CD14-positive monocyte (primary cell): Measurements from ENCODE around the gene LDLRAD4. TPM values are rescaled to one million over a fixed set of nuclear protein-coding genes. Genes with fewer than 3 reads are reported as not detected.

Source experiments
- DNase-seq, 3 donors: peaks; one replicate each; pipeline ENCODE4 v3.0.0-alpha.2; 2011 to 2022
- H2AFZ ChIP-seq: 2 replicates; pipeline ENCODE4 v1.6.0; 2012; ENCODE audit warnings: mild to moderate bottlenecking, low read depth, low read length, inconsistent platforms; ENCODE audit not compliant: insufficient read depth, poor library complexity, severe bottlenecking
- H3K27ac ChIP-seq, 2 donors: 1 replicate in 1 of 2; 2 replicates in 1 of 2; pipeline ENCODE4 v1.5.1; 2012 to 2013; ENCODE audit warnings: low read length in 2 of 2, control low read depth in 1 of 2, inconsistent platforms in 1 of 2, low read depth in 1 of 2, mild to moderate bottlenecking in 1 of 2
- H3K27me3 ChIP-seq, 2 donors: one replicate each; pipeline versions ENCODE4 v1.6.0 to v1.6.1; 2011 to 2013; ENCODE audit warnings: low read length in 2 of 2; ENCODE audit not compliant: control insufficient read depth in 2 of 2, insufficient read depth in 2 of 2
- H3K36me3 ChIP-seq, 2 donors: replicated peaks in 1 of 2; 1 replicate in 1 of 2; 2 replicates in 1 of 2; pipeline versions ENCODE4 v1.5.1 to v1.6.1; 2012 to 2013; ENCODE audit warnings: low read length in 2 of 2, control low read depth in 1 of 2, inconsistent platforms in 1 of 2, mild to moderate bottlenecking in 1 of 2; ENCODE audit not compliant: insufficient read depth in 2 of 2, control insufficient read depth in 1 of 2
- H3K4me1 ChIP-seq, 2 donors: 1 replicate in 1 of 2; 2 replicates in 1 of 2; pipeline versions ENCODE4 v1.5.1 to v1.6.1; 2012 to 2013; ENCODE audit warnings: low read length in 2 of 2, control low read depth in 1 of 2, inconsistent platforms in 1 of 2, mild to moderate bottlenecking in 1 of 2, moderate library complexity in 1 of 2; ENCODE audit not compliant: insufficient read depth in 2 of 2, control insufficient read depth in 1 of 2
- H3K4me2 ChIP-seq: replicated peaks from 2 replicates; pipeline ENCODE3; 2012; ENCODE audit warnings: low read length, moderate library complexity, mild to moderate bottlenecking; ENCODE audit not compliant: poor library complexity, severe bottlenecking; ENCODE audit errors: extremely low read depth
- H3K4me3 ChIP-seq, 3 experiments: fragments of 200-600 bp in 1 of 3; sonication (generic) in 1 of 3; replicated peaks in 1 of 3; 1 replicate in 2 of 3; 2 replicates in 1 of 3; pipeline ENCODE4 v1.5.1; 2011 to 2013; ENCODE audit warnings: low read length in 3 of 3, mild to moderate bottlenecking in 3 of 3, control low read depth in 2 of 3, low read depth in 2 of 3, inconsistent platforms in 1 of 3, moderate library complexity in 1 of 3
- H3K79me2 ChIP-seq: 2 replicates; pipeline ENCODE4 v1.6.0; 2012; ENCODE audit warnings: mild to moderate bottlenecking, control low read depth, inconsistent platforms, low read length, moderate library complexity; ENCODE audit not compliant: insufficient read depth
- H3K9ac ChIP-seq: 2 replicates; pipeline ENCODE4 v1.6.0; 2017; ENCODE audit warnings: low read length, mild to moderate bottlenecking; ENCODE audit not compliant: insufficient read depth, poor library complexity, severe bottlenecking
- H3K9me3 ChIP-seq, 2 donors: replicated peaks in 1 of 2; 1 replicate in 1 of 2; 2 replicates in 1 of 2; pipeline versions ENCODE4 v1.5.1 to v1.6.1; 2012 to 2013; ENCODE audit warnings: low read length in 2 of 2, control low read depth in 1 of 2; ENCODE audit not compliant: control insufficient read depth in 1 of 2, insufficient read depth in 1 of 2
- H4K20me1 ChIP-seq: 2 replicates; pipeline ENCODE4 v1.6.0; 2012; ENCODE audit warnings: mild to moderate bottlenecking, low read length, control low read depth, moderate library complexity; ENCODE audit not compliant: insufficient read depth
- H3K27ac Mint-ChIP-seq, 7 donors: one replicate each; pipeline ENCODE4 v1.8.0; 2020; ENCODE audit warnings: mild to moderate bottlenecking in 7 of 7, mixed read lengths in 7 of 7, moderate library complexity in 6 of 7, inconsistent platforms in 2 of 7
- H3K27me3 Mint-ChIP-seq, 3 donors: one replicate each; pipeline ENCODE4 v1.8.0; 2021 to 2022; ENCODE audit warnings: low read depth in 3 of 3, mild to moderate bottlenecking in 3 of 3, mixed read lengths in 3 of 3, moderate library complexity in 3 of 3, inconsistent platforms in 1 of 3
- H3K36me3 Mint-ChIP-seq, 2 donors: one replicate each; pipeline ENCODE4 v1.8.0; 2020; ENCODE audit warnings: mixed read lengths in 2 of 2, inconsistent platforms in 1 of 2, mild to moderate bottlenecking in 1 of 2
- H3K4me1 Mint-ChIP-seq: one replicate; pipeline ENCODE4 v1.8.0; 2020; ENCODE audit warnings: mild to moderate bottlenecking, mixed read lengths
- H3K4me3 Mint-ChIP-seq, 2 donors: one replicate each; pipeline ENCODE4 v1.8.0; 2020; ENCODE audit warnings: mild to moderate bottlenecking in 2 of 2, mixed read lengths in 2 of 2, moderate library complexity in 1 of 2
- H3K9me3 Mint-ChIP-seq, 7 donors: one replicate each; pipeline ENCODE4 v1.8.0; 2020 to 2022; ENCODE audit warnings: mixed read lengths in 7 of 7, mild to moderate bottlenecking in 6 of 7, moderate library complexity in 6 of 7, inconsistent platforms in 2 of 7
- WGBS: methylation state at CpG from one replicate; pipeline ENCODE4 v1.1.5; 2013; ENCODE audit warnings: missing lambda C conversion rate; ENCODE audit not compliant: insufficient coverage; 5-methylcytosine and 5-hydroxymethylcytosine counted together
- intact Hi-C, 2 donors: fragments of 100-400 bp; cut with micrococcal nuclease; formaldehyde crosslinking; loops; one replicate each; pipeline versions ENCODE4 v1.15.0 to v1.15.1; 2023
- polyA plus RNA-seq, 3 donors: library from polyadenylated mRNA; depleted of rRNA in 1 of 3; unstranded in 2 of 3; stranded (reverse) in 1 of 3; fragments of 300-500 nt in 2 of 3; fragments of >200 nt in 1 of 3; fragmentation: Illumina TruSeq in 2 of 3; gene quantifications; 1 replicate in 2 of 3; 2 replicates in 1 of 3; pipeline ENCODE4 v1.2.3, GENCODE V29; 2012 to 2021
- TF ChIP-seq, protein P1 (sequence below): fragments of 200-600 bp; IDR thresholded peaks from one replicate; pipeline ENCODE4 v1.8.0; 2022; ENCODE audit warnings: antibody characterized with exemption, mild to moderate bottlenecking

Gene LDLRAD4
- polyA plus RNA-seq, 3 donors, result 13.5 to 15.4 (median 13.8) TPM

DNA sequence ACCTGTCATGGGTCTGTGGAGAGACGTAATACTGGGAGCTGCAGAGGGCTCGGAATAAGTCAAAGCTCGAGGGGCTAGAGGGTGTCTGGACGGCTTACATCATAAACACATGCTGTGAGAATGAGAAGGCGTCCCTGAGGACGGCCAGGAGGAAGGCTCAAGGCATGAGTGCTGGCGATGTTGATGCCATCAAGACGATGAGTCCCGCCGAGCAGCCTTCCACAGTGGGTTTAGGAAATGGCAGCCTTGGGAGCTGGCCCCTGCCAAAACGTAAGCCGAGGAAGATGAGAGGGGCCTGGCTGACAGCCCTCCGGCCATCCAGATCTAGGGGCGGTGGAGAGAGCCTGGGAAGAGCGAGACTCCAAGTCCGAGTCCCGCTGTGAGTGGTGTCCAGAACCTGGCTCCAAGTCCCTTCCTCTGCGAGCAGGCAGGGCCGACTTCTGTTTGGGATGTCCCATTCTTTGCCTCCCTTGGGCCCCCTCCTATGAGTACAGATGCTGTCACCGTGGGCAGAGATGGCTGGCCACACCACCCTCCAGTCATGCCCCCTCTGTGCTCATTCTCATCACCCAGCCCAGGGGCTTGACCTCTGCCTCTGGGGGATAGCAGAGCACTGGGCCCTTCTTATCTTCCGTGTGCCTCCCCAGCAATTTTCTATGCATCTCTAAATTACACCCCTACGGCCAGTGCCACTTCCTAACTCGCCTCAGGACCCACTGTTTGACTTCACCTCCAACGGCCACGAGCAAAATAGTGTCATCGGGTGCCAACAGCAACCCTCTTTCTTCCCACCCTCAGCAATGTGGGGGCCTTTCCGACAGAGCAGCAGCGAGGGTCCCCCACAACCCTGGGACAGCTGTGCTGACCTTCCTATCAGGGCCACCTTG, 332.1 kb downstream of the LDLRAD4 start:
- H3K9me3 ChIP-seq, result peaks cover 5 to 11% of the 10 kb centered on the region in 2 donors
- no peaks in the 10 kb centered on the region for H4K20me1 ChIP-seq
- intact Hi-C loops, result no loop called here
- TF ChIP-seq, protein P1, sequence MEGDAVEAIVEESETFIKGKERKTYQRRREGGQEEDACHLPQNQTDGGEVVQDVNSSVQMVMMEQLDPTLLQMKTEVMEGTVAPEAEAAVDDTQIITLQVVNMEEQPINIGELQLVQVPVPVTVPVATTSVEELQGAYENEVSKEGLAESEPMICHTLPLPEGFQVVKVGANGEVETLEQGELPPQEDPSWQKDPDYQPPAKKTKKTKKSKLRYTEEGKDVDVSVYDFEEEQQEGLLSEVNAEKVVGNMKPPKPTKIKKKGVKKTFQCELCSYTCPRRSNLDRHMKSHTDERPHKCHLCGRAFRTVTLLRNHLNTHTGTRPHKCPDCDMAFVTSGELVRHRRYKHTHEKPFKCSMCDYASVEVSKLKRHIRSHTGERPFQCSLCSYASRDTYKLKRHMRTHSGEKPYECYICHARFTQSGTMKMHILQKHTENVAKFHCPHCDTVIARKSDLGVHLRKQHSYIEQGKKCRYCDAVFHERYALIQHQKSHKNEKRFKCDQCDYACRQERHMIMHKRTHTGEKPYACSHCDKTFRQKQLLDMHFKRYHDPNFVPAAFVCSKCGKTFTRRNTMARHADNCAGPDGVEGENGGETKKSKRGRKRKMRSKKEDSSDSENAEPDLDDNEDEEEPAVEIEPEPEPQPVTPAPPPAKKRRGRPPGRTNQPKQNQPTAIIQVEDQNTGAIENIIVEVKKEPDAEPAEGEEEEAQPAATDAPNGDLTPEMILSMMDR, result no peak
- H3K27ac ChIP-seq, result no peak overlapping the region
- H3K36me3 Mint-ChIP-seq, result peaks cover 19 to 23% of the 10 kb centered on the region in 2 donors
- no peak overlapping the region for H3K4me3 ChIP-seq
- H3K4me1 Mint-ChIP-seq, result peaks cover 28% of the 10 kb centered on the region
- H3K79me2 ChIP-seq, result no peaks in the 10 kb centered on the region
- no peaks in the 10 kb centered on the region for H3K27me3 ChIP-seq
- H3K9ac ChIP-seq, result no peak overlapping the region
- H3K36me3 ChIP-seq, result no peaks in the 10 kb centered on the region
- no peak for DNase-seq
- H3K4me3 Mint-ChIP-seq, result no peak overlapping the region
- H3K4me2 ChIP-seq, result no peak overlapping the region
- H3K9me3 Mint-ChIP-seq, result peaks cover 0 to 10% (median 4%) of the 10 kb centered on the region in 7 donors
- WGBS, result 95% methylated on average over 27 of the region's 28 CpGs
- peak overlapping the region in 2 of 7 donors; percentile 14 to 43 for H3K27ac Mint-ChIP-seq
- H3K27me3 Mint-ChIP-seq, result peaks cover 2 to 8% (median 5%) of the 10 kb centered on the region in 3 donors
- peaks cover 20% of the 10 kb centered on the region in 2 donors for H3K4me1 ChIP-seq
- no peak overlapping the region for H2AFZ ChIP-seq

DNA sequence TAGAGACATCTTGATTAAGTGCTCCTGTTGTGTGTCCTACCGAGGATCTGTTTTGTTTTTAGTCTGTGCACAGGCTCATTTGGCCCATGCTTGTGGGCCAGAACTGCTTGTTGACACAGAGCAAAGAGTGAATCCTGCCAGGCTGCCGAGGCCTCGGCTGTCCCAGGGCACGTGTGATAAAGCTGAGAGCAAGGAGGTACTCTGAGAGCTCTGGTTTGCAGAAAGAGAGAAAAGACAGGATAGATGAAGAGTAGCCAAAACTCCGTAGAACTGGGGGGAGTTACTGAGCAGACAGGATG, 332.7 kb downstream of the LDLRAD4 start:
- H3K27ac Mint-ChIP-seq, result peak overlapping the region in 1 of 7 donors; percentile 10
- H3K4me1 Mint-ChIP-seq, result peaks cover 28% of the 10 kb centered on the region

More for the DNA sequence above, 332.7 kb downstream of the LDLRAD4 start:
- Histone ChIP-seq H3K9ac (no peak overlapping the region), H3K4me2 (no peak overlapping the region), H3K4me3 (no peak overlapping the region), H3K79me2 (no peaks in the 10 kb centered on the region), H3K27me3 (no peaks in the 10 kb centered on the region), H3K9me3 (peaks cover 5 to 11% of the 10 kb centered on the region in 2 donors), H3K4me1 (peaks cover 20% of the 10 kb centered on the region in 2 donors), H3K36me3 (no peaks in the 10 kb centered on the region), H3K27ac (no peak overlapping the region), H4K20me1 (no peaks in the 10 kb centered on the region), H2AFZ (no peak overlapping the region)
- H3K36me3 Mint-ChIP-seq, result peaks cover 19 to 23% of the 10 kb centered on the region in 2 donors
- peaks cover 2 to 8% (median 5%) of the 10 kb centered on the region in 3 donors for H3K27me3 Mint-ChIP-seq
- no peak for DNase-seq
- no peak overlapping the region for H3K4me3 Mint-ChIP-seq
- H3K9me3 Mint-ChIP-seq, result peaks cover 0 to 10% (median 4%) of the 10 kb centered on the region in 7 donors
- TF ChIP-seq, protein P1, result no peak
- 93% methylated on average over 5 of the region's 5 CpGs for WGBS
- intact Hi-C loops, result no loop called here
